ENCODE measurements around the gene CTPS2.
"Not testable (repeated sequence)": the region's sequence is repeated elsewhere in the genome, so short reads cannot be mapped to it uniquely, and the experiment has no call there.

CTPS2 gene

DNA sequence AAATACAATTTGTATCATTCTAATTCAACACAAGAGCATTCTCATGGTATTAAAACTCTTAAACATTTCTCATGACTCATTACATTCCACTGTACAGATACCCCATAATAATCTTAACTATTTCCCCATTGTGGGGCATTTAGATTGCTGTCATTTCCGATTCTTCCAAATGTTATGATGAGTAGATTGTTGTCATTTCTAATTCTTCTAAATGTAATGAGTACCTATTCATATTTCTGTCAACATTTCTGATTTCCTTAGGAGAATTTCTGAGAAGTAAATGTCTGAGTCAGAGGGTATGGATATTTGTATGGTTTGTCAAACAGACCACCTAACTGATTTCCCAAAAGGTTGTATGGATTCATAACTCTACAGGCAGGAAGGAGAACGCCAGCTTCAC is 54.2 kb downstream of the CTPS2 start:
- DNase-seq (ENCODE audit: low read depth in 1 of 2, low spot score in 1 of 2): no peak

DNA sequence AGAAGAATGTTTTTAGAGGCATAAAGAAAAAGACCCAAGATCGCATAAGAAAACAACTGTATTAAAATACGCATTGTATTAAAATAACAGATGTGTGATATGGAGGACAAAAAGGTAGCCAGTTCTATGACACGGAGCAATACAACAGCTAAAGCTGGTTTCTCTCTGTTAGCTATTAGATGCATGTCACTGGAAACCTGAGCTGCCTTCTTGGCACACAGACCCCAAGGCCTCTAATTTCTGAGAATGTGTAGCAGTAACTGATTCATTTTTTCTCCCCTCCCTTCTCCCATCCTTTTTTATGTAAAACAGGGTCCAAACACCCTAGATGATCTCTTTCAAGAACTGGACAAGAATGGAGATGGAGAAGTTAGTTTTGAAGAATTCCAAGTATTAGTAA is 58.4 kb downstream of the CTPS2 start:
- no peak for DNase-seq (ENCODE audit: low read depth in 1 of 2, low spot score in 1 of 2)

DNA sequence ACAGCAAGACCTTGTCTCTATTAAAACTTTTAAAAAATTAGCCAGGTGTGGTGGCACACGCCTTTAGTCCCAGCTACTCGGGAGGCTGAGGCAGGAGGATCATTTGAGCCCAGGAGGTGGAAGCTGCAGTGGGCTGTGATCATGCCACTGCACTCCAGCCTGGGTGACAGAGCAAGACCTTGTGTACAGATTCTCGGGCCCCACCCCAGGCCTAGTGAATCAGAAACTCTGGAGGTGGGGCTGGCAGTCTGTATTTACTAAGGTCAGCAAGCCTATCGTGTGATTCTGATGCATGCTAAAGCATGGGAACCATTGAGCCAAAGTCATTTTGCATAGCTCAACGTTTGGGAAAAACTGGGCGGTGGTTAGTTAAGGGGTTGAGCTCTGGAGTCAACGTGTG is 59.0 kb downstream of the CTPS2 start:
- no peak for DNase-seq (ENCODE audit: low read depth in 1 of 2, low spot score in 1 of 2)

DNA sequence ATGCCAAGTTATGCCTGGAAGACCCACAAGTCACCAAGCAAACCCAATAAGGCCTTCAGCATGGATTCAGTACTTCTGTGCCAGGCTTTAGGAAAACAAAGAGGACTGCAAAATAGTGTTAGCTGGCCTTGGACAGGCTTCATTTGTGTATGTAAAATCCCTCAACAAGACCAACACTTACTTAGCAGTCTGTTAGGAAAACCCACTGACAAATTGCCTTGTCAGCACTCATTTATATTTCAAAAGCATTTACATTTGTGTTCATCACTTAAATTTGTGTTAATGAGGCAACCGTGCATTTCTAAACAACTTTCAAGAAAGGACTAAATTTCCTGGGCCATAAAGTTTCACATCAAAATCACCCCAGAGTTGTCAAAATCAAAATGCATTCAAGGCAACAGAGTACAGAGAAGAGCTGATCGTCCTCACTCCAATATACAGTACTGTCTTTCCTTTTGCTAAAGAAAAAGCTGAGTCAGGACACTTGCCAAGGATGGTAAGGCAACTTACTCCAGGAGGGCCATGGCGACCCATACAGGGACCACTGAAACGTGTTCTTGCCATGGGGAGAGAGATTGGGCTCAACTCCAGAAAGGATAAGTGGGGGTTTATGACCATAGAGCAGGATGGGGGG is 61.0 kb downstream of the CTPS2 start:
- DNase-seq (ENCODE audit: low read depth in 1 of 2, low spot score in 1 of 2): no peak

DNA sequence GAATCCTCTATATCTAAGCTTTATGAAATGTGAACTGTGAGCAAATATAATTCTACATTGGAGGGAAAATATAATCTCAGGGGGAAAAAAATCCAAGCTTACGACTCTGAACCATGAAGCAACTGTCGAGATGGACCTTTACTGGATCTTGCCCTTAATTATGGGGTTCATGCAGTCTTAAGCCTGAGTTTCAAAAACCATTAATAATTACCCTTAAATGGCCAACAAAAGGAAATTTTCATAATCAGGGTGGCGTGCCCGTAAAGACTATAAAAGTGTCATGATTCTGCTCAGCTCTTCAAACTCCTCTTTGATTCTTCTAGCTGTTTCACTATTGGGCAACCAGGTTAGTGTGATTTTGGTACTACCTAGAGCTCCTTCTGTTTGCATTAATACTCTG is 62.6 kb downstream of the CTPS2 start, which contains the start of gene S100G:
Gene S100G, plus strand, starts transcription at position 301 of the 400 bp plus-strand sequence. CDS start 849 bp downstream, outside the sequence.
- no peak for DNase-seq (ENCODE audit: low read depth in 1 of 2, low spot score in 1 of 2)

DNA sequence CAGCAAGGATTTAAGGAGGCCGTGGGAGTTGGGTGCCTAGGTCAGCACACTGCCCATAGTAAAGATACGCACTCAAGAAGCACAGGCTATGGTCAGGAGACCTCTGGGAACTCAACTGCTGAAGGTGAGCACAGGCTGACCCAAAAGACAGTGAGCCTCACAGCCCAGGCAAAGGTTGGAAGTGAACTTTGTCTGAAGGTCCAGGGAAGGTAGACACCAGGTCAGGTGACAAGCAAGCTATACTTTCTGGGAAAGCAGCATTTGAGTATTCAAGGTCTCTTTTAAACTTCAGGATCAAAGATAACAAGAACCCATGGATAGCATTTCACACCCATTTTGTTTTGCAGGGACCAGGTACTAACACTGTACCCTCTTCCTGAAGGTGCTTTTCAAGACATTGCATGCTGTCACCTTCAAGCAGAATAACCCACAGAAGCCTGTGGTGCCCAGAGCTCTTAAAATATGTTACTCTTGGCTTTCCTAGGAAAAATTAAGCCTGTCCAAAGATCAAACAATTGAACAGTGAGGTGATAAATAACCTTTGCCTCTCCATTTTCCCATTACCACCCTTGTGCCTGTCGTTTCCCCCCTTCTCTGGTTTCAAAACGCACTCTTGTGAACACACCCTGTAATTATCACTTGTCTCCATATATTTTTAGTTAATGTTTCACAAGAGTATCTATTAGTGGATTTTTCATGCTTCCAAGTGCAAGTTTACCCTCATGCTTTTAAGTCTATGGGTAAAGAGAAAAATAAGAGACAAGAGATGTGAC is 65.9 kb downstream of the CTPS2 start:
- no peak for DNase-seq (ENCODE audit: low read depth in 1 of 2, low spot score in 1 of 2)

DNA sequence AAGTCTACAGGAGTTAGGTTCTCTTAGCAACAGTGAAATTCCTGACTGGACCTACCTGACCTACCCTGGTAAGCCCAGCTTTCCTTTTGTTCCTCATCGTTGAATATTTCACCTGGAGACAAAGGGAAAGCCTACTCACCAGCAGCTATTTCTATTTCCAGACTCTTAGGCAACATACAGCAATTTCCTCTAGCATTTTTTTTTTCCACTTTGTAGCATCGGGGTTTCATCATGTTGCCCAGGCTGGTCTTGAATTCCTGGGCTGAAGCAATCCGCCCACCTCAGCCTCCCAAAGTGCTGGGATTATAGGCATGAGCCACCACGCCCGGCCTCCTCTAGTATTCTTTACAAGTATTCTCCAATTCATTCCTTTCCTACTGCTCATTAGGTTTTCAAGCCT is 69.3 kb downstream of the CTPS2 start:
- no peak for DNase-seq (ENCODE audit: low read depth in 1 of 2, low spot score in 1 of 2)

DNA sequence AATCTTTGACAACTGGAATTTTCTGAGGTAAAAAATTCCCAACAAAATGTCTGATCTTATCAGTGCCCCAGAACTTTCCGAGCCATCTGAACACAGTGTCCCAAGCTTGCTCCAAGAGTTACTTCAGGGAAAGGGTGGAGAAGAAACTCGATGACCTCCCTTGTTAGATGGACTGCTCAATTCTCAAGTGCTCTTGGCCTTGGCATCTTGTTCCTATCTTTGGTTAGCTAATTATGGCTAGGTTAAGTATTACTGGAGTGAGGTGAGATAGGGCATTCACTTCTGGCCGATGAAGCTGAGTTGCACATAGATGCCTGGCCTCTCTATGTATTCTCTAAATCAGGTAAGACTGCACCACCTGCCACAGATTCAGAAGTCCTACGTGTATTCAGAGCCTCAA is 71.6 kb downstream of the CTPS2 start:
- no peak for DNase-seq (ENCODE audit: low read depth in 1 of 2, low spot score in 1 of 2)

DNA sequence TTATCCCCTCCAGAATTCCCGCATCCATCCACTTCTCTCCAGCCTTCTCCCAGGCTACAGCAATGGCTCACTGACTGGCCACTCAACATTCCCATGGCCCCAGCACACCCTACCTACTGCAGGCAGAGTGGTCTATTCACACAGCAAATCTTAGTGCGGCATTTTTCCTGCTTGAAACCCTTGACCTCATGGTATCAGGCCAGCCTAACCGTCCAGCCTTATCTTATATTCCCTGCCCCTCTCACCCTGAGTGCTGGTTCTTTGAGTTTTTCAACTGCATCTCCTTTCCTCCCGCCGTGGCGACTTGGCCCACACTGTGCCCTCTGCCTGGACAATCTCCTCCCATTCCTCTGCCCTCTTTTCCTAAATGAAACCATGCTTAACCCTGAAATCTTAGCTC is 72.5 kb downstream of the CTPS2 start:
- no peak for DNase-seq (ENCODE audit: low read depth in 1 of 2, low spot score in 1 of 2)

DNA sequence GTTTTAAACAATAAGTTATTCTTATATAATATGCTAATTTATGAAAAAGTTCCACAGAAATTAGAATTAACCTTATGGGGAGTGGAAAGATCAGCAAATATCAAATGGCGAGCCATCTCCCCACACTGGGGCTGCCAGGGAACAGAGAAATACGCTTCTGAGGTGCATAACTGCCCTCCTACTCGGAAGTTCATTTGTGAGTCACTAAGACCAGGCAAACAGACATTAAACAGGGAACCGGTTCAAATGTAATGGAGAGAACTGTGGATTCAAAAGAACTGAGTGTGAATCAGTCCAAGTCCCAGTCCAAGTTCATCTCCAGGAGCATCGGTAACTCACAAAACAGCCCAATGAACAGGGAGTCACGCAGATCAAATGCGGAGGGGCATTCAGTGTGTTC is 73.9 kb downstream of the CTPS2 start:
- no peak for DNase-seq (ENCODE audit: low read depth in 1 of 2, low spot score in 1 of 2)

DNA sequence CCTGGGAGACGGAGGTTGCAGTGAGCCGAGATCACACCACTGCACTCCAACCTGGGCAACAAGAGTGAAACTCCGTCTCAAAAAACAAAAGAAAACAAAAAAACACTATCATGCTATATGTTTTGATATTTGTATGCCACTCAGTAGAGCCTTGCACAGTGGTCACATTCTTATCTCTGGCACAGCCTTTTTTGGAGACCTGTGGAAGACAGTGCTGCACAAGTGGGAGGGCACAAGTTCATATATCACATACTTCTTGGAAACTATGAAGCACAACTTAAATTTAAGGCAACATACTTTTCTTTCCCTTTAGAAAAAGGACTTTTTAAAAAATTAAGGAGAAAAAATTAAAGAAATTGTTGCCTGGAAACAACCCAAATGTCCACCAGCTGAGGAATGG is 76.9 kb downstream of the CTPS2 start:
- DNase-seq (ENCODE audit: low read depth in 1 of 2, low spot score in 1 of 2): no peak

DNA sequence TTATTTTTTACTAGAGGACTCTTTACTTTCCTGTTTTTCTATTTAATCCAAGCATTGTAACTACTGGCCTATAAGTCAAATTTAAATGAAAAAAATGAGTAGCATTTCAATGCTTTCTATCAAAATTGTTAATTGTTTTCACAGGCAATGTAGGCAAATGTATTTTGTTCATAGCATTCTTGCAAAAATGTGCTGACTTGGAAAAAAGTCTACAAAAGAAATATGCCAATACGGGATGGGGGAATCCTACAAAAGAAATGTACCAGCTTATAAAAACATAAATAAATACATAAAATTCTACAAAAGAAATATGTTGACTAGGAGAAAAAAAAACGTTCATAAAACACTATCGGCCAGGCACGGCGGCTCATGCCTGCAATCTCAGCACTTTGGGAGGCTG is 77.4 kb downstream of the CTPS2 start:
- DNase-seq (ENCODE audit: low read depth in 1 of 2, low spot score in 1 of 2): no peak

DNA sequence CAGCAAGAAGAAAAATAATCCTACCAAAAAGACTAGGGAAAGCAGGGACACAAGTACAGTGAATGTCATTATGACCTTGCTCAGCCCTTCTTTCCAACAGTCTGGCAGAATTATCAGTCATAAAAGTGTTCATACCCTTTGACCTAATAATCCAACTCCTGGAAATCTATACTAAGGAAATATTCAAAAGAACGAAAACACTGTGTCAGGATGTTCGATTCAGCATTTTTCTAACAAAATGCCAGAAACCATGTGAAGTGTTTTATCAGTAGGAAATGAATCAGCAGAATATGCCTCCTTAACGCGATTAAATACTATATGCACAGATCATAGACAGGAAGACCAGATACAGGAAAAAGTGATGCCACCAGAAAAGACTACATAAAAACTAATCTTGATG is 78.7 kb downstream of the CTPS2 start:
- DNase-seq (ENCODE audit: low read depth in 1 of 2, low spot score in 1 of 2): no peak

DNA sequence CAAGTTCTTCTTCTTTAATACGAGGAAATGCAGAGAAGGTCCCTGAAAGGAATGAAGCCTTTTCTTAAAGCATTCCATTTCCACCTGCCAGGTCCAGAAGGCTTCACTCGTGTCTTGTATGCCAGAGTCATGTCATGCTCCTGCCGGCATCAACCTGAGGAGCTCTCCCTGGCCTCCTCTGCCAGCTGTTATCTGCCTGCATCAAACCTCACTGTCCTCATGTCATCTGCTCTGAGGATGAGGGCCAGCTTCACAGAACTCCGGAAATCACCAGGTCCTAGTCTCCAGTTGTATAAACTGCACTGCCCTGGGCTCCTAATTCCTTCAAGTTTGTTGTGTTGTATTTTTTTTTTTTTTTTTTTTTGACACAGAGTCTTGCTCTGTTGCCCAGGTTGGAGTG is 82.6 kb downstream of the CTPS2 start:
- no peak for DNase-seq (ENCODE audit: low read depth in 1 of 2, low spot score in 1 of 2)

DNA sequence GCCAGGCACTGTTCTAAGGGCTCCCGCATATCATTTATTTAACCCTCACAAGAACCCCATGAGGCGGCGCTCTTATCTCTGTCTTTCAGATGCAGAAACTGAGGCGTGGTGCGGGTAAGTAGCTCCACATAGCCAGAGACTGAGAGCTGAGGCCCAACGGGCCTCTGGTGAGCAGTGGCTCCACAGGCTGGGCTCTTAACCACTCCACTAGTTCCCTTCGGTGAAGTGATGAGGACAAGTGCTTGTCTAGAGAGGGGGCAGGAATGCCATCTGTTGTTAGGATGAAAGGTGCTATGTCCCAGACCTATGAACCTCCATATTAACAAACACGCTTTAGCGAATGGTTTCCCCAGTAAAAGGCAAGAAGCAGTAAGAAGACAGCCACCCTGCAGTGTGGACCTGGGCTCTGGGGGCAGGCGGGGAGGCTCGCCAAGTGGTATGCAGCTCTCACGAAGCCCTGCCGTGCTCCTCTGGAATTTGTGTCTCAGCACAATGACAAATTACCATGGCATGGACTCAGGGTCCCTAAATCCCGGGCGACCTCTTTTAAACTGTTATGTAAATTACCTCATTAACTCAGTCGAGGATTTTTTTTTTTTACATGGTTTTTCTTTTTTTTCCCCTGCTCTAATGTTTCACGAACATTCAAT is 83.4 kb downstream of the CTPS2 start:
- no peak for DNase-seq (ENCODE audit: low read depth in 1 of 2, low spot score in 1 of 2)

DNA sequence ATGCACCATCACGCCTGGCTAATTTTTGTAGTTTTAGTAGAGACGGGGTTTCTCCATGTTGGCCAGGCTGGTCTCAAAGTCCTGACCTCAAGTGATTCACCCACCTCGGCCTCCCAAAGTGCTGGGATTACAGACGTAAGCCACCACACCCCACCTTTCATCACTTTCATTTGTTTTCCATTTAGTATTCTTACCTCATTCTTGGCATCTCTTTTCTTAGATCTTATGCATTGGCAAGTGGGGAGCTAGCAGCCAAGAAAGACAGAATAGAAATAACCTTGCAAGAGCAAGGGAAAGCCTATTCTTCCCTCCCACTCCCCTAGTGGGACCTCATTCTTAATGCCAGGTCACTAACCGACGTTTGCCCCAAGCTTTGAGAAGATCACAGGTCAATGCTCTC is 84.0 kb downstream of the CTPS2 start:
- DNase-seq (ENCODE audit: low read depth in 1 of 2, low spot score in 1 of 2): not testable (repeated sequence)

DNA sequence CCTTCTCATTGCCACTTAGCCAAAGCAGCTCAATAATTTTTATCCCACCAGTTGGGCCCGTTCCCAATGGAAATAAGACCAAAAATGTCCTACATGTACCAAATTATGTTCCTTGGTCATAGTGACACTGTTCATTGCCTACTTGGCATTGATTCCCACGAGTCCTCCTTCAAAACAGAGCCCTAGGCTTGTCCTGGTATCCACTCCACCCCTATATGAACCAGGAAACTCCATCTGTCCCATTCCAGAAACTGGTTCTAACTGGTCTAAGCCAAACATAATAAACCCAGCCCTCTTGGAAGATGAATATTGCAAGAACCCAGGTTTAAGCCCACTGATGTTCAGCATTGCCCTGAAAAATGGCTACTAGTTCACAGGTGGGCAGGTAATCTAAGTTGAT is 93.4 kb downstream of the CTPS2 start:
- DNase-seq (ENCODE audit: low read depth in 1 of 2, low spot score in 1 of 2): no peak

DNA sequence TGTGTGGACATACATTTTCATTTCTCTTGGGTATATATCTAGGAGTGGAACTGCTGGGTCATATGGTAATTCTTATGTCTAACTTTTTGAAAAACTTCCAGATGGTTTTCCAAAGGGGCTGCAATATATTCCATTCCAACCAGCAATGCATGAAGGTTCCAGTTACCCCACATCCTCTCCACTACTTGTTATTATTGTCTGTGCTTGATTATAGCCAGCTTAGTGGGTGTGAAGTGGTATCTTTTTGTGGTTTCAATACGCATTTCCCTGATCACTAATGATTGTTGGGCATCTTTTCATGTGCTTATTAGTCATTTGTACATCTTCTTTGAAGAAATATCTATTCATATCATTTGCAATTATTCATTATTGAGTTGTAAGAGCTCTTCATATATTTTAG is 94.0 kb downstream of the CTPS2 start:
- no peak for DNase-seq (ENCODE audit: low read depth in 1 of 2, low spot score in 1 of 2)

DNA sequence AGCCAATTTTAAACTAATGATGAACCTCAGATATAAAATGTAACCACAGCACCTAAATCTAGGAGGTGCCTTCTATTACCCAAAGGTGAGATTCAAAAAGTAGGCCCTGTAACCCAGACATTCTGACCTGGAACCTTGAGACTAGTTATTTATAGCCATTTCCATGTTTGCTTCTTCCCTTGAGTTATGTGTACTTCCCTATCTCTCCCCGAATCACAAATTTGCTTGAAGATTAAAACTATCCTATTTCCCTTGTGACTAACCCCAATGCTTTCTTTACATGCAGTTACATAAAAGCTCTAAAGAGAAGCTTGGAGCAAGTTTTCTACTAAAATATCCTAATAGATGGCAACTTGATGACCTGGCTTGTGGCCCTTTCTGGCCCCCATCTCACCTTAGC is 95.1 kb downstream of the CTPS2 start:
- no peak for DNase-seq (ENCODE audit: low read depth in 1 of 2, low spot score in 1 of 2)

DNA sequence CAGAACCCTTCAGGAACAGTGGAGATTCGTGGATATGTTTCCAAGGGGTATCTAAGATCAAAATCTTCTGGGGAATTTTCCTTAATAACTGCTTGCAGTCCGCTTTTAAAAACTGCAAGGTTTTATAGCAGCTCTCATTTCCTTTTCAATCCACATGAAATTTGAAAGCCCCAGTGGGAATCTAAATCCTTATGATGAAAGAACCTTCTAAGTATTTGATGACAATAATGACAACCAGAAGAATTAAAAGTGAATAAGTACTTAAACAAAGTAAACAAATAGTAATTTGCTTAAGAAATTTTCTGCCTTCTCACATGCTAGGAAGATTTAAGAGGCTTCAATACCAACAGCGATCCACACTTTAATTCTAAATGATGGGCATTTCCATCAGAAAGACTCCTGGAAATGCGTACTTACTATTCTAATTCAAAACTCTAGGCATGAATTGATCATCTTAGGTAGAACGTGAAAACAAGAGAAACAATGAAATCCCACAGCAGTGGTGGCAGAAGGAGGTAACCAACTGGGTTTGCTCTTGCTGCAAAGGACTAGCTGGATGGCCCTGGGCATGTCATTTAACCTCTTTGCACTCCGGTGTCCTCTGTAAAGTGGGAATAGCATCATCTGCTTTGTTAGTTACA is 100.1 kb downstream of the CTPS2 start:
- no peak for DNase-seq (ENCODE audit: low read depth in 1 of 2, low spot score in 1 of 2)

DNA sequence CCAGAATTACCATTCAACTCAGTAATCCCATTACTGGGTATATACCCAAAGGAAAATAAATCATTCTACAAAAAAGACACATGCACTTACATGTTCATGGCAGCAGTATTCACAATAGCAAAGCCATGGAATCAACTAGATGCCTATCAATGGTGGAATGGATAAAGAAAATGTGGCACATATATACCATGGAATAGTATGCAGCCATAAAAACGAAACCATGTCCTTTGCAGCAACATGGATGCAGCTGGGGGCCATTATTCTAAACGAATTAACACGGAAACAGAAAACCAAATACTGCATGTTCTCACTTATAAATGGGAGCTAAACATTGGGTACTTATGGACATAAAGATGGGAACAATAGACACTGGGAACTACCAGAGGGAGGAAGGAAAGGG is 101.8 kb downstream of the CTPS2 start:
- not testable (repeated sequence) for DNase-seq (ENCODE audit: low read depth in 1 of 2, low spot score in 1 of 2)

DNA sequence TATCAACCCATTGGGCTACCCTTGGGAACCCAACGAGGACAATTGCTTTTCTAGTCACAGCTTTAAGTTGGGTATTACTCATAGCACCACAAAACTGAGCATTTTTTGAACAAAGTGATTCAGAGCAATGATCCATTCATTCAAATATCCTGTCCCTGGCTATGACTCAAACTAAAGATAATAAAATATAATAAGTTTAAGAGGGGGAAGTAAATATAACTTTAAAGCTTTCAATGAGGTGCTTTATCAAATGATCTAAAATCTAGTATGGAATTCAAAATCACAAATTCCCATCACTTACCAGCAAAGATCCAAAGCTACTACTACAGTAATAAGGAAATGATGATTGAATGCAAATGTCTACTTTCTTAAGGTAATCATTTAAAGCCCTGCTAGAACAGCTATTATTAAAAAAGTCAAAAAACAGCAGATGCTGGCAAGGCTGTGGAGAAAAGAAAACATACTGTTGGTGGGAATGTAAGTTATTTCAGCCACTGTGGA is 102.3 kb downstream of the CTPS2 start:
- DNase-seq (ENCODE audit: low read depth in 1 of 2, low spot score in 1 of 2): no peak

All from stimulated activated CD4-positive, alpha-beta T cell treated with anti-CD3 and anti-CD28 coated beads, Interleukin-15, amount 100 ng/mL, for 1 hour (primary cell).